Small intestine (tissue), 7 donors: ENCODE data around the gene CTNNA3. TPM values are rescaled to one million over a fixed set of nuclear protein-coding genes. Genes with fewer than 3 reads are reported as not detected.

Experiments used
- DNase-seq, 2 donors: peaks; one replicate each; pipeline versions ENCODE4 v3.0.0 to v3.0.0-alpha.2; 2013
- FAIRE-seq: peaks from 2 replicates; lab custom pipeline; 2012; peaks lifted over from hg19 to GRCh38; lab: Jason Lieb, UNC
- H3K27ac ChIP-seq, 3 donors: one replicate each; pipeline ENCODE4 v1.5.1; 2013; ENCODE audit warnings: low read length in 2 of 3, mild to moderate bottlenecking in 2 of 3, control low read depth in 1 of 3, inconsistent platforms in 1 of 3, low read depth in 1 of 3, moderate library complexity in 1 of 3
- H3K27me3 ChIP-seq, 3 donors: one replicate each; pipeline ENCODE4 v1.6.1; 2013; ENCODE audit warnings: low read length in 3 of 3, inconsistent platforms in 1 of 3; ENCODE audit not compliant: control insufficient read depth in 3 of 3, insufficient read depth in 3 of 3
- H3K36me3 ChIP-seq, 3 donors: one replicate each; pipeline ENCODE4 v1.6.1; 2013; ENCODE audit warnings: low read length in 3 of 3, inconsistent platforms in 1 of 3, low read depth in 1 of 3, mild to moderate bottlenecking in 1 of 3, moderate library complexity in 1 of 3; ENCODE audit not compliant: control insufficient read depth in 3 of 3, insufficient read depth in 2 of 3
- H3K4me1 ChIP-seq, 3 donors: one replicate each; pipeline ENCODE4 v1.6.1; 2013; ENCODE audit warnings: low read length in 2 of 3, inconsistent platforms in 1 of 3, low read depth in 1 of 3, mild to moderate bottlenecking in 1 of 3, moderate library complexity in 1 of 3; ENCODE audit not compliant: control insufficient read depth in 3 of 3, insufficient read depth in 2 of 3
- H3K4me3 ChIP-seq, 3 donors: one replicate each; pipeline ENCODE4 v1.5.1; 2013; ENCODE audit warnings: low read length in 3 of 3, control low read depth in 1 of 3, inconsistent platforms in 1 of 3, low read depth in 1 of 3, mild to moderate bottlenecking in 1 of 3, moderate library complexity in 1 of 3
- H3K9me3 ChIP-seq, 2 donors: one replicate each; pipeline ENCODE4 v1.6.1; 2013; ENCODE audit warnings: low read depth in 1 of 2, low read length in 1 of 2; ENCODE audit not compliant: control insufficient read depth in 2 of 2, insufficient read depth in 1 of 2
- WGBS, 3 donors: extraction: QIAGEN DNeasy Blood & Tissue Kit; methylation state at CpG; one replicate each; pipeline ENCODE4 v1.1.7; 2013; 5-methylcytosine and 5-hydroxymethylcytosine counted together
- polyA plus RNA-seq, 4 donors: library from polyadenylated mRNA; stranded (reverse) in 3 of 4; unstranded in 1 of 4; fragments of 200-250 nt in 3 of 4; fragments of 120-200 nt in 1 of 4; gene quantifications; one replicate each; pipeline versions ENCODE4 v1.2.1 to v1.2.3, GENCODE V29; 2013
- donor health status: healthy with polysubstance abuse.
- donor health status: control.
- donor health status: control.
- donor health status: Bipolar disorder and iron deficiency.
- donor health status: healthy.

Gene CTNNA3
- polyA plus RNA-seq, 4 donors, result 0.24 to 0.38 TPM; not detected in 2

DNA sequence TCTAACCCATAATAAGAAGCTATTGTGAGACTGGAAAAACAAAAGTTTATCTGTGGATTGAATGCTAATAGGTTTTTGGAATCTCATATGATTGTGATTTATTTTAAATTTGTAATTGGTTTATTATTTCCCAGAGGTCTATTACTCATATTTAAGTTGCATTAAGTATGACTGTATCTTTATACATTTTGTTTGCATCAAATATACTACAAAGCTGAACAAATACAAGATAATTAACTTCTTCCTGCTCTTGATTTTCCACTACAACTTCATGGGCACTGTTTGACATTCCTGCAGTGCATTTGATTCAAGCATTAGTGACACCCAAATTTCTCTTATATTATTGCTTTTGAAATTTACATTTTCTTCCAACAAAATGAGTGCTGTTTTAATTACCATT is 1073.9 kb downstream of the CTNNA3 start:
- no peak overlapping the region for H3K4me3 ChIP-seq

GRCh38 chr10:66604195-66604594 is 1091.8 kb downstream of the CTNNA3 start:
- Histone ChIP-seq H3K27me3 (no peaks in the 10 kb centered on the region), H3K4me3 (no peak overlapping the region), H3K36me3 (no peaks in the 10 kb centered on the region), H3K9me3 (peaks cover 0 to 4% of the 10 kb centered on the region in 2 donors), H3K4me1 (no peaks in the 10 kb centered on the region), H3K27ac (no peak overlapping the region)
- WGBS, 3 donors, result 80 to 89% (median 84%) methylated on average over 10 of the region's 10 CpGs
- FAIRE-seq, result no peak
- DNase-seq, result no peak

More for the DNA sequence above, 1073.9 kb downstream of the CTNNA3 start:
- Histone ChIP-seq H3K27ac (no peak overlapping the region), H3K4me1 (no peaks in the 10 kb centered on the region), H3K36me3 (no peaks in the 10 kb centered on the region), H3K9me3 (no peaks in the 10 kb centered on the region), H3K27me3 (no peaks in the 10 kb centered on the region)
- DNase-seq (no peak), FAIRE-seq (no peak)

DNA sequence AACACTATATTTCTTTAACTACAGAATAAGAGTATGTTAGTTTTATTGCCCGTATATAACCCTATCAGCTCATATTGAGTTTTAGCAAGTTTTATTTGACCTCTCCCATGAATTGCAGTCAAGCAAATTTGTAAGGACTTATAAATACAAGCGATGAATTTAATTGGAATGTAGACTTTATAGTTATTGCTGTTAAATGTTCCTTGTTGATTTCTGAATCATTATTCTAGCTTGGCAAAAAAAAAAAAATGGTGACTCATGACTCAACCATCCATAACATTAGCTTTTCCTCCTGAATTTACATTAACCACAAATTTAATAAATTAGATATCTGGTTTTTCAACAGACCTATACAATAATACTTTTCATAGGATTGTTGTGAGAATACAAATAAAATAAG is 1104.1 kb downstream of the CTNNA3 start:
- DNase-seq (no peak), FAIRE-seq (no peak)
- Histone ChIP-seq H3K9me3 (no peaks in the 10 kb centered on the region), H3K36me3 (no peaks in the 10 kb centered on the region), H3K4me1 (no peaks in the 10 kb centered on the region), H3K4me3 (no peak overlapping the region), H3K27me3 (no peaks in the 10 kb centered on the region), H3K27ac (no peak overlapping the region)
- 72 to 90% (median 85%) methylated on average over 2 of the region's 2 CpGs for WGBS, 3 donors

GRCh38 chr10:66587680-66588050 is 1108.3 kb downstream of the CTNNA3 start:
- no peaks in the 10 kb centered on the region for H3K36me3 ChIP-seq
- H3K9me3 ChIP-seq, result no peaks in the 10 kb centered on the region
- no peak overlapping the region for H3K4me3 ChIP-seq
- no peak overlapping the region for H3K27ac ChIP-seq
- no peaks in the 10 kb centered on the region for H3K27me3 ChIP-seq
- no peaks in the 10 kb centered on the region for H3K4me1 ChIP-seq
- DNase-seq, result no peak
- FAIRE-seq, result no peak
- WGBS, 3 donors, result 85 to 90% (median 90%) methylated on average over 4 to 5 of the region's 5 CpGs

GRCh38 chr10:66586897-66587679 is 1108.9 kb downstream of the CTNNA3 start:
- WGBS, 3 donors, result 61 to 72% (median 71%) methylated on average over 4 of the region's 4 CpGs
- no peak for DNase-seq
- no peak overlapping the region for H3K27ac ChIP-seq

GRCh38 chr10:66586073-66586472 is 1109.9 kb downstream of the CTNNA3 start:
- H3K27me3 ChIP-seq, result no peaks in the 10 kb centered on the region
- DNase-seq (peak; percentile 12 to 40), FAIRE-seq (no peak)
- no peaks in the 10 kb centered on the region for H3K9me3 ChIP-seq
- no peaks in the 10 kb centered on the region for H3K36me3 ChIP-seq
- H3K4me3 ChIP-seq, result no peak overlapping the region
- WGBS, 3 donors, result 22 to 36% (median 33%) methylated on average over 5 of the region's 5 CpGs
- no peaks in the 10 kb centered on the region for H3K4me1 ChIP-seq
- no peak overlapping the region for H3K27ac ChIP-seq

More at GRCh38 chr10:66586897-66587679, 1108.9 kb downstream of the CTNNA3 start:
- H3K4me3 ChIP-seq, result no peak overlapping the region
- no peaks in the 10 kb centered on the region for H3K4me1 ChIP-seq
- H3K36me3 ChIP-seq, result no peaks in the 10 kb centered on the region
- FAIRE-seq, result no peak
- no peaks in the 10 kb centered on the region for H3K9me3 ChIP-seq
- no peaks in the 10 kb centered on the region for H3K27me3 ChIP-seq

DNA sequence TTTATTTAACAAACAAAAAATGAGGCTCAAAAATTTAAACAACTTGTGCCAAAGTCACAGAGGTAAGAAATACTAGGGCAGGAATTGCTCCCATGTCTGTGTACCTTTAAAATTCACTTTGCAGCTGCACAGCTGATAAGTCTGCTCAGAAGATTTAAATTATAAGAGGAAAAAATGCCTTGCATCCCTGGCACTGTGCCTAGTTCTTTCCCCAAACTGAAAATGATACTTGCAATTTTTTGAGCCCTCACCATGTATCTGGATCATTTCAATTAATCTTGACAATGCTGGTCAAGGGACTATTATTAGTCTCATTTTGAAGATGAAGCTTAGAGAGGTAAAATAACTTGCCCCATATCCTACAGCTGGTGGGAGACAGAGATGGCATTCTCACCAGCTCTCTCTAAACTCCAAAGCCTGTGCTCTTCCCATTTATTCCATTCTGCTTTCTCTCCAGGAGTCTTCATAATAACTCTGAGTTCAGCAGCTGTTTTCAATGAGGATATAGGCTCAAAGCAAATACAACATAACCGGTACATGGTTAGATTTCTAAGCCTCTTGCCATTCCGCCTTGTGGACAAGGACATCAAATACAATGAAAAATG is 1120.6 kb downstream of the CTNNA3 start:
- Histone ChIP-seq H3K27ac (no peak overlapping the region), H3K4me1 (no peaks in the 10 kb centered on the region), H3K9me3 (no peaks in the 10 kb centered on the region), H3K27me3 (no peaks in the 10 kb centered on the region), H3K36me3 (no peaks in the 10 kb centered on the region), H3K4me3 (no peak overlapping the region)
- 68 to 82% (median 78%) methylated on average over 2 of the region's 2 CpGs for WGBS, 3 donors
- no peak for DNase-seq
- no peak for FAIRE-seq

- WGBS, 3 donors, result 24 to 62% (median 32%) methylated on average over 2 of the region's 2 CpGs
Observed at GRCh38 chr10:66572700-66573099, 1123.3 kb downstream of the CTNNA3 start.

More at GRCh38 chr10:66572700-66573099, 1123.3 kb downstream of the CTNNA3 start:
- no peak for FAIRE-seq
- Histone ChIP-seq H3K36me3 (no peaks in the 10 kb centered on the region), H3K27me3 (no peaks in the 10 kb centered on the region), H3K4me3 (no peak overlapping the region), H3K27ac (no peak overlapping the region), H3K4me1 (no peaks in the 10 kb centered on the region), H3K9me3 (no peaks in the 10 kb centered on the region)
- peak in 1 of 2 donors; percentile 7 for DNase-seq
